Measurements from ENCODE around the gene CPT1B. TPM values are rescaled to one million over a fixed set of nuclear protein-coding genes. Genes with fewer than 3 reads are reported as not detected.

Gene CPT1B
- total RNA-seq, 1 donor from 2014 or later, result 12.7 TPM

DNA sequence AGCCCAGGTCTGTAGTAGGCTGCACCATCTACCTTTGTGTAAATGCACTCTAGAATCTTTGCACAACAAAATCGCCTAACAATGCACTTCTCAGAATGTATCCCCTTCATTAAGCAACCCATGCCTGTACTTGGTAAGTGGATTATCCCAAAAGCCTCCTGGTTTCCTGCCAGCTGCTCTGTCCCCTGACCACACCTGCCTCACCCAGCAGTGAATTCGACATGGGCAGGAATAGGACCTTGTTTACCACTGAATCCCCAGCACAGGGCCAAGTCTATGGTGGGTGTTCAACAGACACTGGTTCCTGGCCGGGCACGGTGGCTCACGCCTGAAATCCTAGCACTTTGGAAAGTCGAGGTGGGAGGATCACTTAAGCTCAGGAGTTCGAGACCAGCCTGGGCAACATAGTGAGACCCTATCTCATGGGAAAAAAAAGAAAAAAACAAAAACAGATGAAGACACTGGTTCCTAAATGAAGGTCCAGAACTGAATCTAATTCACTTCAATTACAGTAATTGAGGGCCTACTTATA is 10.4 kb downstream of the CPT1B start:
- H3K27ac ChIP-seq, result no peak overlapping the region
- TF ChIP-seq, protein P1, sequence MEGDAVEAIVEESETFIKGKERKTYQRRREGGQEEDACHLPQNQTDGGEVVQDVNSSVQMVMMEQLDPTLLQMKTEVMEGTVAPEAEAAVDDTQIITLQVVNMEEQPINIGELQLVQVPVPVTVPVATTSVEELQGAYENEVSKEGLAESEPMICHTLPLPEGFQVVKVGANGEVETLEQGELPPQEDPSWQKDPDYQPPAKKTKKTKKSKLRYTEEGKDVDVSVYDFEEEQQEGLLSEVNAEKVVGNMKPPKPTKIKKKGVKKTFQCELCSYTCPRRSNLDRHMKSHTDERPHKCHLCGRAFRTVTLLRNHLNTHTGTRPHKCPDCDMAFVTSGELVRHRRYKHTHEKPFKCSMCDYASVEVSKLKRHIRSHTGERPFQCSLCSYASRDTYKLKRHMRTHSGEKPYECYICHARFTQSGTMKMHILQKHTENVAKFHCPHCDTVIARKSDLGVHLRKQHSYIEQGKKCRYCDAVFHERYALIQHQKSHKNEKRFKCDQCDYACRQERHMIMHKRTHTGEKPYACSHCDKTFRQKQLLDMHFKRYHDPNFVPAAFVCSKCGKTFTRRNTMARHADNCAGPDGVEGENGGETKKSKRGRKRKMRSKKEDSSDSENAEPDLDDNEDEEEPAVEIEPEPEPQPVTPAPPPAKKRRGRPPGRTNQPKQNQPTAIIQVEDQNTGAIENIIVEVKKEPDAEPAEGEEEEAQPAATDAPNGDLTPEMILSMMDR (IDR thresholded peaks at IDR 0.05), result no peak
- no peaks in the 10 kb centered on the region for H3K9me3 ChIP-seq
- no peak for ATAC-seq
- peaks cover 10% of the 10 kb centered on the region for H3K4me1 ChIP-seq
- H3K27me3 ChIP-seq, result no peaks in the 10 kb centered on the region
- intact Hi-C loops (cut with DNase I), result no loop called here
- no peaks in the 10 kb centered on the region for H3K36me3 ChIP-seq
- no peak for DNase-seq
- H3K4me3 ChIP-seq, result no peak overlapping the region

DNA sequence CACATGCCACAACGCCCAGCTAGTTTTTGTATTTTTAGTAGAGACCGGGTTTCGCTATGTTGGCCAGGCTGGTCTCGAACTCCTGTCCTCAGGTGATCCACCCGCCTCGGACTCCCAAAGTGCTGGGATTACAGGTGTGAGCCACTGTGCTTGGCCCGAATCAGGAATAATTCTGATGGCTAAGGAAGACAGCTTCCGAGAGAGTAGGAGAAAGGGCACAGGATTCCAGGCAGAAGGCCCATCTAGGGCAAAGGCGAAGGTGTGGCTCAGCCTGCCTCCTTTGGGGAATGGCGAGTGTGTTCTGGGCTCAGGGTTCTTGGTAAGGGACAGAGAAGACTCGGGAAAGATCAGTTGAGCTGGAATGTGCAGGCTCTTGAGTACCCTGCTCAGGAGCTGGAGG is 13.9 kb downstream of the CPT1B start:
- H3K4me1 ChIP-seq, result peaks cover 10% of the 10 kb centered on the region
- no peaks in the 10 kb centered on the region for H3K27me3 ChIP-seq
- no peak overlapping the region for H3K4me3 ChIP-seq
- H3K36me3 ChIP-seq, result no peaks in the 10 kb centered on the region
- no peak for ATAC-seq
- no peak overlapping the region for H3K27ac ChIP-seq
- DNase-seq, result no peak
- intact Hi-C loops (cut with DNase I), result no loop called here
- TF ChIP-seq, protein P1 (IDR thresholded peaks at IDR 0.05), result no peak
- no peaks in the 10 kb centered on the region for H3K9me3 ChIP-seq

DNA sequence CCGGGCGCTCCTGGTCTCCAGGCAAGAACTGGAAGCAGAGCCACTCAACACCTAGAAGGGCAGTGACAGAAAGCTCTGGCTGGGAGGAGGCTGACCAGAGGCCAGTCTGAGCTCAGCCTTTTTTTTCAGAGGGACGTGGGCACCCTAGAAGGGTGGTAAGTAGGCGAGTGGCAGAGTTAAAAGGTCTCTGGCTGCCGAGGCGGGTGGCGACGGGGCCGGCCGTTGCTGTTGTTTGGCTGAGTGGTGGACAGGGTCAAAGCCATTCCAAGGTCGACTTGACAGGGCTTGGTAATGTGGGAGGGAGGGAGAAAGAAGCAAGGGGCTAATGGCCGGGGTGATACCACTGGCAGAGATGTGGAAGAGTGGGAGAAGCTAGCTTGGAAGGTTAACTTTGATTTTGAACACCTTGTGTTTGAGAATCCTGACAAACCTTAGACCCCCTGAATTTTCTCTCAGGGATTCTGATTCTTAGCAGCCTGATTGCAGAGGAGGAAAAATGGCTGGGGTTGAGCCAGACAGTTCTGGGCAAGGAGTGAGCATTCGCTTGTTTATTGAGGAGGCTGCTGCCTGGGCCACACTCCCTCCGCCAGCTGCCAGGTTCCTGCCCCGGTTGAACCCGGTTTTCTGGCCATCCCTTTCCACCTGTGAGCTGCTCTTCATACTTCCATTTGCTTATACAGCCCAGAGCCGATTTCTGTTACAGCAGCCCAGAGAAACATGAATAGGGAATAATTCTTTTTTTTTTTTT is 14.6 kb downstream of the CPT1B start:
- Histone ChIP-seq H3K9me3 (no peaks in the 10 kb centered on the region), H3K27ac (peak overlapping the region; percentile 65), H3K27me3 (no peaks in the 10 kb centered on the region), H3K4me3 (peak overlapping the region; percentile 71), H3K4me1 (peaks cover 10% of the 10 kb centered on the region), H3K36me3 (no peaks in the 10 kb centered on the region)
- intact Hi-C loops (cut with DNase I), result no loop called here
- TF ChIP-seq, protein P1 (IDR thresholded peaks at IDR 0.05), result no peak
- DNase-seq, result no peak
- ATAC-seq, result peak; percentile 17

DNA sequence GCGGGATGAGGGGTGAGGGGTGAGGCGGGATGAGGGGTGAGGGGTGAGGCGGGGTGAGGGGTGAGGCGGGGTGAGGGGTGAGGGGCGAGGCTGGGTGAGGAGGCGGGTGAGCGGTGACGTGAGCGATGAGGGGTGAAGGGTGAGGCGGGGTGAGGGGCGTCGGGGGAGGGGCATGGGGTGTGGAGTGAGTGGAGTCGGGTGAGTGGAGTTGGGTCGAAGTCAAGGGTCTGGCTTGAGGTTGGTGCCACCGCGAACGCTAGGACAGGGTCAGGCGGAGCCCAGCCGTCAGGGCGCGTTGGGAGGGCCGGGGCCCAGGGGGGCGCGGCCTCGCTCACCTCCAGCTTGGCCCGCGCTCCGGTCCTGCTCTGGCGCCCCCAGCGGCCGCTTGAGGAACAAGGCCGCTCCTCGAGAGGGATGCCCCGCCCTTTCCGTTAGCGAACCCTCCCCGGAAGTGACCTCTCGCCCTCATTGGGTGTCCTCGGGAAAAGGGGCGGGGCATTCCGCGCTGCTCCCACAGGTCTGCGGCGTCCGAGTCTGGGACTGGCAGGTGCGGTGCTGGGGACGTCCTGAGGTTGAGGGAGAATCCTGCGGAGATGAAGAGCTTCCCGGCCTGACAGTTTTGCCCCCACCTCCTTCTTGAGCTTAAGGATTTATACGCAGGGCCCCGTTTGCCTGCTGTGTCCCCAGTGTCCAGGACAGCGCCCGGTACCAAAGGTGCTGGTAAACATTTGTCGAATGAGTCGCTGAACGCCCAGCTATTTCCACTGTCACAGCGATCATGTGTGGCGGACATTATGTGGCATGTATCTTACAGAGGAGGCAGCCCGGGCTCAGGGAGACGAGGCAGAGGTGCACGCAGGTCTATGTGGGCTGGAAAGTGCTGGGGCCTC is 15.5 kb downstream of the CPT1B start, which contains the start of gene SYCE3:
SYCE3 (minus strand) TSS at position 397 of the 890 bp plus-strand sequence. CDS start 6,514 bp downstream, outside the sequence.
- intact Hi-C loops (cut with DNase I), result no loop called here
- Histone ChIP-seq H3K4me3 (peak within 1 kb of the TSS; percentile 71), H3K27me3 (no peaks in the 10 kb centered on the region), H3K36me3 (no peaks in the 10 kb centered on the region), H3K4me1 (peaks cover 10% of the 10 kb centered on the region), H3K9me3 (no peaks in the 10 kb centered on the region), H3K27ac (peak within 1 kb of the TSS; percentile 65)
- DNase-seq (peak; percentile 99), ATAC-seq (peak; percentile 98)
- TF ChIP-seq, protein P1 (IDR thresholded peaks at IDR 0.05), result peak; percentile 95

DNA sequence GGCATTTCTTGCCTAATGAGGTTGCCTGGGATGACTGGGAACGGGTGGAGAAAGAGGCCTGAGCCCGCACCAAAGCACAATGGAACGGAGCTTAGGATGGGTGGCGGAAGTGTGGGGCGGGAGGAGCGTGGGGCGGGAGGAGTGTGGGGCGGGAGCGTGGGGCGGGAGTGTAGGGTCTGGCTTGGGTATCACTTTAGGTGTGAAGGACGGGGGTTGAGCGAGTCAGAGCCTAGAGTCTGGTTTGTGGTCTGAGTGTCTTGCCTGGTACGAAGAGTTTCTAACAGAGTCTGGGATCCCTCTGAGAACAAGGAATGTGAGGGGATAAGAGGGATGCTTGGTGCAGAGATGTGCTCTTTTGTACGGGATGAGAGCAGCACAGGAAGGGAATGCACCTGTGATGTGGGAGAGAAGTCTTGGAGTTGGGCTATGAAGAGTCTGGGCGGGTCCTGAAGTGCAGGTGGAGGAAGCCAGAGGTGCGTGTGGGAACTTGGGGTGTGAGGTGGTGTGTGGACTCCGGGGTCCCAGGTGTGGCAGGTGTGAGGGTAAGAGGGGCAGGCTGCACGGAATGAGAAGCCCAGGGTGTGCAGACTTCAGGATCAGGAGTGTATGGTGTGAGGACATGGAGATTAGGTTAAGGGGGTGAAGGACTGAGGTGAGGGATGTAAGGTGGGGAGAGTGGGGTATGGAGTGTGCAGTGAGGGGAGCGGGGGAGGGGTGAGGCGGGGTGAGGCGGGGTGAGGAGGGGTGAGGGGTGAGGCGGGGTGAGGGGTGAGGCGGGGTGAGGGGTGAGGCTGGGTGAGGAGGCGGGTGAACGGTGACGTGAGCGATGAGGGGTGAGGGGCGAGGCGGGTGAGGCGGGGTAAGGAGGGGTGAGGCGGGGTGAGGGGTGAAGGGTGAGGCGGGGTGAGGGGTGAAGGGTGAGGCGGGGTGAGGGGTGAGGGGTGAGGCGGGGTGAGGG is 16.5 kb downstream of the CPT1B start:
- Histone ChIP-seq H3K9me3 (no peaks in the 10 kb centered on the region), H3K27ac (no peak overlapping the region), H3K4me3 (no peak overlapping the region), H3K27me3 (no peaks in the 10 kb centered on the region), H3K4me1 (peaks cover 10% of the 10 kb centered on the region), H3K36me3 (no peaks in the 10 kb centered on the region)
- ATAC-seq (no peak), DNase-seq (peak; percentile 66)
- intact Hi-C loops (cut with DNase I), result no loop called here
- TF ChIP-seq, protein P1 (IDR thresholded peaks at IDR 0.05), result no peak
